MCF 10A (cell line): ENCODE data around the gene TRAF2. TPM values are rescaled to one million over a fixed set of nuclear protein-coding genes. Genes with fewer than 3 reads are reported as not detected.

Experiments
- BruUV-seq: library from RNA; stranded (reverse); fragments of 400-500 nt; replicated peaks from 2 replicates; lab custom pipeline; 2021; lab: Mats Ljungman, UMichigan
- CTCF ChIA-PET: fragments of 300-600 bp; sonication (Branson Sonifier 250); formaldehyde crosslinking; extraction: SDS; loops from one replicate; lab custom pipeline; 2021; ENCODE audit warnings: antibody characterized with exemption, inconsistent platforms; lab: Yijun Ruan, JAX
- POLR2A ChIA-PET: fragments of 300-600, 350-650 bp; sonication (Branson Sonifier 250); formaldehyde crosslinking; extraction: SDS; loops from one replicate; lab custom pipeline; 2020; ENCODE audit warnings: antibody characterized with exemption, inconsistent platforms; lab: Yijun Ruan, JAX
- DNase-seq: peaks from one replicate; pipeline ENCODE4 v3.0.0-alpha.2; 2018; ENCODE audit not compliant: unreplicated experiment
- H3K27ac Mint-ChIP-seq: one replicate; pipeline ENCODE4 v1.8.0; 2022; ENCODE audit warnings: mild to moderate bottlenecking, low read depth, mixed read lengths; ENCODE audit not compliant: unreplicated experiment
- H3K27me3 Mint-ChIP-seq: one replicate; pipeline ENCODE4 v1.8.0; 2022; ENCODE audit warnings: mixed read lengths; ENCODE audit not compliant: insufficient read depth, unreplicated experiment
- H3K36me3 Mint-ChIP-seq: one replicate; pipeline ENCODE4 v1.8.0; 2022; ENCODE audit warnings: mild to moderate bottlenecking, moderate library complexity, mixed read lengths; ENCODE audit not compliant: insufficient read depth, unreplicated experiment
- H3K4me1 Mint-ChIP-seq: one replicate; pipeline ENCODE4 v1.8.0; 2022; ENCODE audit warnings: mixed read lengths; ENCODE audit not compliant: insufficient read depth, unreplicated experiment
- H3K4me3 Mint-ChIP-seq: one replicate; pipeline ENCODE4 v1.8.0; 2022; ENCODE audit warnings: mild to moderate bottlenecking, moderate library complexity, mixed read lengths; ENCODE audit not compliant: unreplicated experiment
- H3K9me3 Mint-ChIP-seq: one replicate; pipeline ENCODE4 v1.8.0; 2022; ENCODE audit warnings: mixed read lengths; ENCODE audit not compliant: unreplicated experiment
- intact Hi-C: fragments of 100-400 bp; cut with micrococcal nuclease; formaldehyde crosslinking; loops from 2 replicates; pipeline ENCODE4 v1.14.1; 2022
- total RNA-seq: library from RNA; stranded (reverse); gene quantifications from 2 replicates; pipeline ENCODE4 v1.2.3, GENCODE V29; 2022
- TF ChIP-seq, protein P1 (sequence below): fragments of 200-600 bp; IDR thresholded peaks from one replicate; pipeline ENCODE4 v1.8.0; 2022; ENCODE audit warnings: antibody characterized with exemption, mild to moderate bottlenecking; ENCODE audit not compliant: unreplicated experiment

TRAF2 gene
- total RNA-seq, 1 experiment from 2014 or later, result 14.1 TPM

DNA sequence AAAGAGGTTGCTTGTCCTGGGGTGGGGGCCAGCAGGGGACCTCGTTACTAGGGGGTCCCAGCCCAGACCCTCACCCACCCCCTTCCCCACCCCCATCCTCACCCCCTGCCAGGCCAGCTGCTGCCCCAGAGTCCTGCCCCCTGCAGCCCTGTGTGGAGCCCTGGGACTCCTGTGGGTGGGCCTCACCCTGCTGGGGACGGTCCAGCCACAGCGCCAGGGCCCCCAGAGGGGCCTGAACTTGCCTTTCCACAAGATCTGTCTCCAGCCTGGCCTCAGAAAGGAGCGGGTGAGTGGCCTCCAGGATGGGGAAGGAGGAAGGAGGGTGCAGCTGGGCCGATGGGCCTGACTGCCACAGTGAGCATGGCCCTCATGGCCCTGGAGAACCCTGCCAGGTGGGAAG is 83.5 kb downstream of the TRAF2 start:
- DNase-seq, result no peak
- H3K9me3 Mint-ChIP-seq, result no peaks in the 10 kb centered on the region
- H3K4me3 Mint-ChIP-seq, result no peak overlapping the region
- BruUV-seq, result no TSS peak
- TF ChIP-seq, protein P1, sequence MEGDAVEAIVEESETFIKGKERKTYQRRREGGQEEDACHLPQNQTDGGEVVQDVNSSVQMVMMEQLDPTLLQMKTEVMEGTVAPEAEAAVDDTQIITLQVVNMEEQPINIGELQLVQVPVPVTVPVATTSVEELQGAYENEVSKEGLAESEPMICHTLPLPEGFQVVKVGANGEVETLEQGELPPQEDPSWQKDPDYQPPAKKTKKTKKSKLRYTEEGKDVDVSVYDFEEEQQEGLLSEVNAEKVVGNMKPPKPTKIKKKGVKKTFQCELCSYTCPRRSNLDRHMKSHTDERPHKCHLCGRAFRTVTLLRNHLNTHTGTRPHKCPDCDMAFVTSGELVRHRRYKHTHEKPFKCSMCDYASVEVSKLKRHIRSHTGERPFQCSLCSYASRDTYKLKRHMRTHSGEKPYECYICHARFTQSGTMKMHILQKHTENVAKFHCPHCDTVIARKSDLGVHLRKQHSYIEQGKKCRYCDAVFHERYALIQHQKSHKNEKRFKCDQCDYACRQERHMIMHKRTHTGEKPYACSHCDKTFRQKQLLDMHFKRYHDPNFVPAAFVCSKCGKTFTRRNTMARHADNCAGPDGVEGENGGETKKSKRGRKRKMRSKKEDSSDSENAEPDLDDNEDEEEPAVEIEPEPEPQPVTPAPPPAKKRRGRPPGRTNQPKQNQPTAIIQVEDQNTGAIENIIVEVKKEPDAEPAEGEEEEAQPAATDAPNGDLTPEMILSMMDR, result no peak
- H3K27ac Mint-ChIP-seq, result no peak overlapping the region
- no peaks in the 10 kb centered on the region for H3K4me1 Mint-ChIP-seq
- CTCF ChIA-PET, result no interaction called here
- no peaks in the 10 kb centered on the region for H3K27me3 Mint-ChIP-seq
- intact Hi-C loops, result no loop called here
- H3K36me3 Mint-ChIP-seq, result no peaks in the 10 kb centered on the region
- POLR2A ChIA-PET, result no interaction called here

DNA sequence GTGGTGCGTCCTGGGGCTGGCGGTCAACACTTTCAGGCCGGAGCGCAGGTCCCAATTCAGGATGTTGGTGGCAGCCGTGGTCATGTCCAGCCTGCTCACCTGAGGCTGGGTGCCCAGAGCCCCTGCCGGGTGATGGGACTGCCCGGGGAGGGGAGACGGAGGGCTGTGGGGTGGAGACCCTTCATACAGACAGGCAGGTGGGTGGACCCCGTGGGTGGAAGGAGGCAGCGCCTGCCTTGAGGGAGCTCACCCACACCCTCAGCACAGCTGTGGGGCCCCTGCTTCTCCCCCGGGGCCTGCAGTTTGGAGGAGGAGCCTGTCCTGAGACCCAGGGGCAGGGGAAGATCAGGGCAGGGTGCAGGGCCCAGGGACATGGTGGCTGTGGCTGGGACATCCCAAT is 84.0 kb downstream of the TRAF2 start:
- CTCF ChIA-PET, result no interaction called here
- no peaks in the 10 kb centered on the region for H3K27me3 Mint-ChIP-seq
- DNase-seq, result no peak

DNA sequence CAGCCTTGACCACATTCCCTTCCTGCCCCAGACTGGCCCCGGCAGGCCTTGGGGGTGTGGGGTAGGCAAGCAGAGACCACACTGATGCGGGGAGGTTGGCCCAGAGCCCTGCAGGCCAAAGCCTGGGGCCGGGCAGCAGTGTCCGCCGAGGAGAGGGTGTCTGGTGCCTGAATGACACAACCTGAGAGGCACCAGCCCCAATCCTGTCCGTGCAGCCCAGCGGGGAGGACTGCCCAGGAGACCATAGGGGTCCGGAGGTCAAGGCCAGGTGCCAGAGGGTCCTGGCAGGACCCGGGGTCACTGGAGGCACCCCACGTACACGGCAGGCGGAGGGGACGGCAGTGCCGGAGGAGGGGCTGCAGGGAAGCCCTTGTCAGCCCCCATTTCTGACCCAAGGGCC is 85.4 kb downstream of the TRAF2 start:
- no TSS peak for BruUV-seq
- intact Hi-C loops, result no loop called here
- TF ChIP-seq, protein P1, result no peak
- ChIA-PET CTCF (interaction anchor here (0.6 to 1.4 kb wide), 2 partner anchors 58 to 75 kb away, joined by 4 read pairs; no protein-coding TSS in a partner anchor), POLR2A (interaction anchor here (1.3 kb wide), 1 partner anchor 21 kb away, joined by 3 read pairs; the partner anchor contains the start of gene PAXX)
- Mint-ChIP-seq H3K9me3 (no peaks in the 10 kb centered on the region), H3K27ac (no peak overlapping the region), H3K36me3 (no peaks in the 10 kb centered on the region), H3K4me1 (peaks cover 7% of the 10 kb centered on the region), H3K4me3 (no peak overlapping the region), H3K27me3 (no peaks in the 10 kb centered on the region)
- no peak for DNase-seq

More for the DNA sequence above, 84.0 kb downstream of the TRAF2 start:
- intact Hi-C loops, result no loop called here
- H3K27ac Mint-ChIP-seq, result no peak overlapping the region
- no TSS peak for BruUV-seq
- H3K4me1 Mint-ChIP-seq, result peaks cover 3% of the 10 kb centered on the region
- TF ChIP-seq, protein P1, result no peak
- H3K36me3 Mint-ChIP-seq, result no peaks in the 10 kb centered on the region
- no peak overlapping the region for H3K4me3 Mint-ChIP-seq
- POLR2A ChIA-PET, result no interaction called here
- no peaks in the 10 kb centered on the region for H3K9me3 Mint-ChIP-seq

DNA sequence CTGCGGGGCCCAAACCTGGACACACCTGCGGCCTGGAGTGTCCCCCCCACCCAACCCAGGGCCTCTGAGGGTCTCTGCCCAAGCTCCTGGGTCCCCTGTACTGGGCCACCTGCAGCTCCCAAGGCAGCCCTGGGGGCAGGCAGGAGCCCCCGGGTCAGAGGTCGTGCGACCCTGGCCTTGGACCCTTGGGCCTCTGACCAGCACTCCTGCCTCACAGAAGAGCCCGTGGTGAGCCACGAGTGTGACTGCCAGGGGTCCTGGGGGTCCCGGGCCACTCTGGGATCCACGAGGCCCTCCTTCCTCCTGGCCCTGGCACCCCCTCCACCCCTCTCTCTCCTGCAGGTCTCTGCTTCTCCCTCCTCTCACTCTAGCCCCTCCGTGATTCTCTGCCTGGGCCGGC is 86.0 kb downstream of the TRAF2 start:
- no TSS peak for BruUV-seq
- POLR2A ChIA-PET, result interaction anchor here (1.3 kb wide), 1 partner anchor 20 kb away, joined by 3 read pairs; the partner anchor contains the start of gene PAXX
- TF ChIP-seq, protein P1, result no peak
- H3K4me1 Mint-ChIP-seq, result peaks cover 7% of the 10 kb centered on the region
- no peak overlapping the region for H3K4me3 Mint-ChIP-seq
- H3K9me3 Mint-ChIP-seq, result no peaks in the 10 kb centered on the region
- no peak for DNase-seq
- CTCF ChIA-PET, result interaction anchor here (0.6 to 1.4 kb wide), 2 partner anchors 57 to 74 kb away, joined by 4 read pairs; no protein-coding TSS in a partner anchor
- H3K36me3 Mint-ChIP-seq, result no peaks in the 10 kb centered on the region
- no peak overlapping the region for H3K27ac Mint-ChIP-seq
- no peaks in the 10 kb centered on the region for H3K27me3 Mint-ChIP-seq
- intact Hi-C loops, result no loop called here
